GM21786 (cell line): Measurements from ENCODE around the gene ATRAID.

Experiments
- ATAC-seq: cut with Tn5 transposase; IDR thresholded peaks from one replicate; pipeline ENCODE4 v1.9.1; 2021; ENCODE audit not compliant: unreplicated experiment

The ATRAID gene

GRCh38 chr2:27219091-27219490, 7.2 kb downstream of the ATRAID start:
- ATAC-seq, result no peak

GRCh38 chr2:27220091-27220490, 8.2 kb downstream of the ATRAID start:
- no peak for ATAC-seq

- no peak for ATAC-seq
Observed at GRCh38 chr2:27221166-27221565, 9.3 kb downstream of the ATRAID start.

- ATAC-seq, result no peak
Observed at GRCh38 chr2:27222407-27222806, 10.6 kb downstream of the ATRAID start.

- ATAC-seq, result no peak
Observed at GRCh38 chr2:27223416-27223815, 11.6 kb downstream of the ATRAID start.

- ATAC-seq, result no peak
Observed at GRCh38 chr2:27225526-27225925, 13.7 kb downstream of the ATRAID start.

GRCh38 chr2:27227501-27227900, 15.7 kb downstream of the ATRAID start:
- no peak for ATAC-seq

- no peak for ATAC-seq
Observed at GRCh38 chr2:27231921-27232320, 20.1 kb downstream of the ATRAID start.

- no peak for ATAC-seq
Observed at GRCh38 chr2:27233341-27233740, 21.5 kb downstream of the ATRAID start.

GRCh38 chr2:27236136-27236535, 24.3 kb downstream of the ATRAID start:
- ATAC-seq, result no peak

GRCh38 chr2:27236626-27237025, 24.8 kb downstream of the ATRAID start:
- no peak for ATAC-seq

GRCh38 chr2:27237341-27237945, 25.6 kb downstream of the ATRAID start:
- ATAC-seq, result no peak

- ATAC-seq, result no peak
Observed at GRCh38 chr2:27238976-27239375, 27.1 kb downstream of the ATRAID start.

GRCh38 chr2:27240406-27240805, 28.6 kb downstream of the ATRAID start:
- ATAC-seq, result no peak

GRCh38 chr2:27241761-27242613, 30.1 kb downstream of the ATRAID start:
- ATAC-seq, result no peak

- no peak for ATAC-seq
Observed at GRCh38 chr2:27242614-27242951, 30.7 kb downstream of the ATRAID start.

- no peak for ATAC-seq
Observed at GRCh38 chr2:27243391-27244130, 31.7 kb downstream of the ATRAID start.

GRCh38 chr2:27245116-27245515, 33.3 kb downstream of the ATRAID start:
- ATAC-seq, result no peak

- ATAC-seq, result no peak
Observed at GRCh38 chr2:27245626-27246025, 33.8 kb downstream of the ATRAID start.

- ATAC-seq, result no peak
Observed at GRCh38 chr2:27247893-27248292, 36.1 kb downstream of the ATRAID start.

GRCh38 chr2:27249159-27249890, 37.5 kb downstream of the ATRAID start:
- no peak for ATAC-seq
